Measurements from ENCODE around the gene SLC4A5. TPM values are rescaled to one million over a fixed set of nuclear protein-coding genes. Genes with fewer than 3 reads are reported as not detected.

The SLC4A5 gene
- polyA plus RNA-seq, 2 donors = 0.28 to 0.33 TPM

GRCh38 chr2:74302865-74303264 lies 40.4 kb downstream of the SLC4A5 start:
- H3K4me3 ChIP-seq (ENCODE audit: low read depth in 1 of 2, low read length in 2 of 2) = no peak overlapping the region
- no peaks in the 10 kb centered on the region for H3K4me1 ChIP-seq (ENCODE audit: control insufficient read depth in 2 of 2, insufficient read depth in 2 of 2, low read length in 1 of 2)
- no peak overlapping the region for H3K27ac ChIP-seq (ENCODE audit: low read depth in 2 of 2, low read length in 1 of 2)
- H3K9me3 ChIP-seq (ENCODE audit: control insufficient read depth in 2 of 2, insufficient read depth in 1 of 2, low read depth in 1 of 2, low read length in 1 of 2) = no peaks in the 10 kb centered on the region
- WGBS, 2 donors = 89 to 92% methylated on average over 2 of the region's 2 CpGs
- peaks cover 0 to 3% of the 10 kb centered on the region in 2 donors for H3K36me3 ChIP-seq (ENCODE audit: control insufficient read depth in 2 of 2, insufficient read depth in 2 of 2, low read length in 1 of 2)
- no peaks in the 10 kb centered on the region for H3K27me3 ChIP-seq (ENCODE audit: control insufficient read depth in 1 of 2, insufficient read depth in 2 of 2, low read length in 2 of 2)

GRCh38 chr2:74301262-74301661 lies 42.0 kb downstream of the SLC4A5 start:
- Histone ChIP-seq H3K27me3 (ENCODE audit: control insufficient read depth in 1 of 2, insufficient read depth in 2 of 2, low read length in 2 of 2) (no peaks in the 10 kb centered on the region), H3K27ac (ENCODE audit: low read depth in 2 of 2, low read length in 1 of 2) (no peak overlapping the region), H3K36me3 (ENCODE audit: control insufficient read depth in 2 of 2, insufficient read depth in 2 of 2, low read length in 1 of 2) (peaks cover 0 to 3% of the 10 kb centered on the region in 2 donors), H3K9me3 (ENCODE audit: control insufficient read depth in 2 of 2, insufficient read depth in 1 of 2, low read depth in 1 of 2, low read length in 1 of 2) (no peaks in the 10 kb centered on the region), H3K4me1 (ENCODE audit: control insufficient read depth in 2 of 2, insufficient read depth in 2 of 2, low read length in 1 of 2) (no peaks in the 10 kb centered on the region), H3K4me3 (ENCODE audit: low read depth in 1 of 2, low read length in 2 of 2) (no peak overlapping the region)
- WGBS, 2 donors = 94 to 100% methylated on average over 1 of the region's 1 CpG

- H3K4me1 ChIP-seq (ENCODE audit: control insufficient read depth in 2 of 2, insufficient read depth in 2 of 2, low read length in 1 of 2) = no peaks in the 10 kb centered on the region
- WGBS, 2 donors = 90 to 95% methylated on average over 2 of the region's 2 CpGs
- no peak overlapping the region for H3K27ac ChIP-seq (ENCODE audit: low read depth in 2 of 2, low read length in 1 of 2)
- H3K36me3 ChIP-seq (ENCODE audit: control insufficient read depth in 2 of 2, insufficient read depth in 2 of 2, low read length in 1 of 2) = peaks cover 0 to 3% of the 10 kb centered on the region in 2 donors
- H3K9me3 ChIP-seq (ENCODE audit: control insufficient read depth in 2 of 2, insufficient read depth in 1 of 2, low read depth in 1 of 2, low read length in 1 of 2) = no peaks in the 10 kb centered on the region
- H3K27me3 ChIP-seq (ENCODE audit: control insufficient read depth in 1 of 2, insufficient read depth in 2 of 2, low read length in 2 of 2) = no peaks in the 10 kb centered on the region
- H3K4me3 ChIP-seq (ENCODE audit: low read depth in 1 of 2, low read length in 2 of 2) = no peak overlapping the region
Observed at GRCh38 chr2:74300506-74300905, 42.7 kb downstream of the SLC4A5 start.

GRCh38 chr2:74297950-74298349 lies 45.3 kb downstream of the SLC4A5 start:
- Histone ChIP-seq H3K4me1 (ENCODE audit: control insufficient read depth in 2 of 2, insufficient read depth in 2 of 2, low read length in 1 of 2) (no peaks in the 10 kb centered on the region), H3K9me3 (ENCODE audit: control insufficient read depth in 2 of 2, insufficient read depth in 1 of 2, low read depth in 1 of 2, low read length in 1 of 2) (no peaks in the 10 kb centered on the region), H3K36me3 (ENCODE audit: control insufficient read depth in 2 of 2, insufficient read depth in 2 of 2, low read length in 1 of 2) (peaks cover 3% of the 10 kb centered on the region in 2 donors), H3K27ac (ENCODE audit: low read depth in 2 of 2, low read length in 1 of 2) (no peak overlapping the region), H3K4me3 (ENCODE audit: low read depth in 1 of 2, low read length in 2 of 2) (no peak overlapping the region), H3K27me3 (ENCODE audit: control insufficient read depth in 1 of 2, insufficient read depth in 2 of 2, low read length in 2 of 2) (no peaks in the 10 kb centered on the region)
- 87 to 97% methylated on average over 1 of the region's 1 CpG for WGBS, 2 donors

- Histone ChIP-seq H3K4me3 (ENCODE audit: low read depth in 1 of 2, low read length in 2 of 2) (no peak overlapping the region), H3K27me3 (ENCODE audit: control insufficient read depth in 1 of 2, insufficient read depth in 2 of 2, low read length in 2 of 2) (no peaks in the 10 kb centered on the region), H3K27ac (ENCODE audit: low read depth in 2 of 2, low read length in 1 of 2) (no peak overlapping the region), H3K9me3 (ENCODE audit: control insufficient read depth in 2 of 2, insufficient read depth in 1 of 2, low read depth in 1 of 2, low read length in 1 of 2) (no peaks in the 10 kb centered on the region), H3K4me1 (ENCODE audit: control insufficient read depth in 2 of 2, insufficient read depth in 2 of 2, low read length in 1 of 2) (no peaks in the 10 kb centered on the region), H3K36me3 (ENCODE audit: control insufficient read depth in 2 of 2, insufficient read depth in 2 of 2, low read length in 1 of 2) (peaks cover 0 to 3% of the 10 kb centered on the region in 2 donors)
Observed at GRCh38 chr2:74297391-74297790, 45.8 kb downstream of the SLC4A5 start.

GRCh38 chr2:74293191-74293991 lies 49.8 kb downstream of the SLC4A5 start:
- no peaks in the 10 kb centered on the region for H3K4me1 ChIP-seq (ENCODE audit: control insufficient read depth in 2 of 2, insufficient read depth in 2 of 2, low read length in 1 of 2)
- H3K27ac ChIP-seq (ENCODE audit: low read depth in 2 of 2, low read length in 1 of 2) = no peak overlapping the region
- 82 to 84% methylated on average over 6 of the region's 6 CpGs for WGBS, 2 donors
- H3K36me3 ChIP-seq (ENCODE audit: control insufficient read depth in 2 of 2, insufficient read depth in 2 of 2, low read length in 1 of 2) = peaks cover 0 to 3% of the 10 kb centered on the region in 2 donors
- no peaks in the 10 kb centered on the region for H3K27me3 ChIP-seq (ENCODE audit: control insufficient read depth in 1 of 2, insufficient read depth in 2 of 2, low read length in 2 of 2)
- no peak overlapping the region for H3K4me3 ChIP-seq (ENCODE audit: low read depth in 1 of 2, low read length in 2 of 2)
- H3K9me3 ChIP-seq (ENCODE audit: control insufficient read depth in 2 of 2, insufficient read depth in 1 of 2, low read depth in 1 of 2, low read length in 1 of 2) = no peaks in the 10 kb centered on the region

- Histone ChIP-seq H3K9me3 (ENCODE audit: control insufficient read depth in 2 of 2, insufficient read depth in 1 of 2, low read depth in 1 of 2, low read length in 1 of 2) (no peaks in the 10 kb centered on the region), H3K27ac (ENCODE audit: low read depth in 2 of 2, low read length in 1 of 2) (no peak overlapping the region), H3K27me3 (ENCODE audit: control insufficient read depth in 1 of 2, insufficient read depth in 2 of 2, low read length in 2 of 2) (no peaks in the 10 kb centered on the region), H3K4me3 (ENCODE audit: low read depth in 1 of 2, low read length in 2 of 2) (no peak overlapping the region), H3K36me3 (ENCODE audit: control insufficient read depth in 2 of 2, insufficient read depth in 2 of 2, low read length in 1 of 2) (peaks cover 0 to 3% of the 10 kb centered on the region in 2 donors), H3K4me1 (ENCODE audit: control insufficient read depth in 2 of 2, insufficient read depth in 2 of 2, low read length in 1 of 2) (no peaks in the 10 kb centered on the region)
- 83% methylated on average over 6 of the region's 6 CpGs for WGBS, 2 donors
Observed at GRCh38 chr2:74292751-74293150, 50.5 kb downstream of the SLC4A5 start.

- Histone ChIP-seq H3K9me3 (ENCODE audit: control insufficient read depth in 2 of 2, insufficient read depth in 1 of 2, low read depth in 1 of 2, low read length in 1 of 2) (no peaks in the 10 kb centered on the region), H3K4me1 (ENCODE audit: control insufficient read depth in 2 of 2, insufficient read depth in 2 of 2, low read length in 1 of 2) (no peaks in the 10 kb centered on the region)
- 90 to 92% methylated on average over 6 of the region's 6 CpGs for WGBS, 2 donors
Observed at GRCh38 chr2:74291886-74292621, 51.2 kb downstream of the SLC4A5 start.

GRCh38 chr2:74291218-74291544 lies 52.0 kb downstream of the SLC4A5 start:
- Histone ChIP-seq H3K36me3 (ENCODE audit: control insufficient read depth in 2 of 2, insufficient read depth in 2 of 2, low read length in 1 of 2) (peaks cover 0 to 3% of the 10 kb centered on the region in 2 donors), H3K9me3 (ENCODE audit: control insufficient read depth in 2 of 2, insufficient read depth in 1 of 2, low read depth in 1 of 2, low read length in 1 of 2) (no peaks in the 10 kb centered on the region), H3K4me1 (ENCODE audit: control insufficient read depth in 2 of 2, insufficient read depth in 2 of 2, low read length in 1 of 2) (no peaks in the 10 kb centered on the region), H3K27me3 (ENCODE audit: control insufficient read depth in 1 of 2, insufficient read depth in 2 of 2, low read length in 2 of 2) (no peaks in the 10 kb centered on the region), H3K27ac (ENCODE audit: low read depth in 2 of 2, low read length in 1 of 2) (no peak overlapping the region), H3K4me3 (ENCODE audit: low read depth in 1 of 2, low read length in 2 of 2) (no peak overlapping the region)
- 81% methylated on average over 2 of the region's 2 CpGs for WGBS, 2 donors

More at GRCh38 chr2:74291886-74292621, 51.2 kb downstream of the SLC4A5 start:
- H3K27ac ChIP-seq (ENCODE audit: low read depth in 2 of 2, low read length in 1 of 2) = no peak overlapping the region
- peaks cover 0 to 3% of the 10 kb centered on the region in 2 donors for H3K36me3 ChIP-seq (ENCODE audit: control insufficient read depth in 2 of 2, insufficient read depth in 2 of 2, low read length in 1 of 2)
- no peaks in the 10 kb centered on the region for H3K27me3 ChIP-seq (ENCODE audit: control insufficient read depth in 1 of 2, insufficient read depth in 2 of 2, low read length in 2 of 2)
- H3K4me3 ChIP-seq (ENCODE audit: low read depth in 1 of 2, low read length in 2 of 2) = no peak overlapping the region

Data from esophagus (tissue), 2 donors.